ENCODE results near the gene PKD1L1.

The PKD1L1 gene

GRCh38 chr7:47991741-47992311 is 43.6 kb upstream of the PKD1L1 start:
- Histone ChIP-seq H3K9me3 (ENCODE audit: control insufficient read depth, insufficient read depth, low read depth, low read length) (no peaks in the 10 kb centered on the region), H3K4me3 (ENCODE audit: low read depth, low read length) (peak overlapping the region; percentile 18), H3K4me1 (ENCODE audit: control insufficient read depth, insufficient read depth, low read length) (no peaks in the 10 kb centered on the region), H3K36me3 (ENCODE audit: control insufficient read depth in 2 of 2, insufficient read depth in 1 of 2, low read length in 2 of 2) (no peaks in the 10 kb centered on the region), H3K27ac (ENCODE audit: extremely low read depth, low read depth, low read length) (no peak overlapping the region)
- ChIA-PET POLR2A (interaction anchor here (1.0 to 1.5 kb wide), 3 partner anchors 97 to 118 kb away, joined by 3 to 13 read pairs (median 11); partner anchors contain the start of gene UPP1), CTCF (interaction anchor here (0.5 to 4.9 kb wide), 21 partner anchors 9 to 1785 kb away, joined by 3 to 88 read pairs (median 4); partner anchors contain the start of gene UPP1)
- no peak for TF ChIP-seq PRDM2 (tag by site-specific recombination; IDR thresholded peaks at IDR 0.05; ENCODE audit: borderline replicate concordance)
- 0 out of 2 replicates have a peak, but pooled peaks have one; percentile 25 for TF ChIP-seq KLF16 (tag by site-specific recombination; IDR thresholded peaks at IDR 0.05)
- peak; percentile 83 for TF ChIP-seq ZFHX2 (tag by site-specific recombination; conservative IDR thresholded peaks at IDR 0.05)
- no peak for TF ChIP-seq HOXC10 (CRISPR knock-in tag; IDR thresholded peaks at IDR 0.05)
- no peak for TF ChIP-seq TSHZ1 (tag by site-specific recombination; IDR thresholded peaks at IDR 0.05; ENCODE audit: borderline replicate concordance)
- no peak for TF ChIP-seq ZNF513 (tag by site-specific recombination; IDR thresholded peaks at IDR 0.05)
- no peak for TF ChIP-seq ZSCAN5A (tag by site-specific recombination; IDR thresholded peaks at IDR 0.05)
- TF ChIP-seq ZNF449 (tag by site-specific recombination; IDR thresholded peaks at IDR 0.05), result peak; percentile 45; the same call in 1 of the 2 replicates
- TF ChIP-seq KLF1 (tag by site-specific recombination; IDR thresholded peaks at IDR 0.05), result no peak
- TF ChIP-seq ZNF16 (tag by site-specific recombination; IDR thresholded peaks at IDR 0.05; ENCODE audit: low read depth), result peak; percentile 38; the same call in 1 of the 2 replicates
- peak; percentile 75 for TF ChIP-seq PRDM4 (tag by site-specific recombination; IDR thresholded peaks at IDR 0.05)
- TF ChIP-seq ZNF157 (tag by site-specific recombination; IDR thresholded peaks at IDR 0.05), result no peak
- TF ChIP-seq ZNF148 (tag by site-specific recombination; IDR thresholded peaks at IDR 0.05; ENCODE audit: borderline replicate concordance), result no peak
- peak; percentile 31; the same call in 1 of the 2 replicates for TF ChIP-seq PATZ1 (tag by site-specific recombination; IDR thresholded peaks at IDR 0.05)

All from HEK293 (cell line).